WTC11 (cell line): ENCODE measurements around the gene ZNF48. TPM values are rescaled to one million over a fixed set of nuclear protein-coding genes. Genes with fewer than 3 reads are reported as not detected.

ENCODE experiments used
- ATAC-seq: fragments of 200-7000 bp; cut with Tn5 transposase; 2 replicates; pipeline ENCODE4 v1.10.0; 2021; ENCODE audit warnings: mild to moderate bottlenecking, moderate library complexity
- CTCF ChIA-PET: fragments of 300-600 bp; sonication (Branson Sonifier 250); formaldehyde crosslinking; loops from one replicate; lab custom pipeline; 2021; ENCODE audit warnings: antibody characterized with exemption; lab: Charles Lee
- POLR2A ChIA-PET: fragments of 350-600 bp; sonication (Branson Sonifier 250); formaldehyde crosslinking; loops from one replicate; lab custom pipeline; 2021; ENCODE audit warnings: antibody characterized with exemption; lab: Charles Lee
- DNase-seq: peaks from one replicate; pipeline ENCODE4 v3.0.0; 2021; ENCODE audit warnings: low spot score
- H3K27ac Mint-ChIP-seq: 2 replicates; pipeline ENCODE4 v1.8.0; 2021; ENCODE audit warnings: mixed read lengths
- H3K27me3 Mint-ChIP-seq: 2 replicates; pipeline ENCODE4 v1.8.0; 2021; ENCODE audit warnings: low read depth, mild to moderate bottlenecking, moderate library complexity, mixed read lengths
- H3K36me3 Mint-ChIP-seq: 2 replicates; pipeline ENCODE4 v1.8.0; 2021; ENCODE audit warnings: mixed read lengths
- H3K4me1 Mint-ChIP-seq: 2 replicates; pipeline ENCODE4 v1.8.0; 2022; ENCODE audit warnings: mixed read lengths
- H3K4me3 Mint-ChIP-seq: 2 replicates; pipeline ENCODE4 v1.8.0; 2021; ENCODE audit warnings: mild to moderate bottlenecking, moderate library complexity, mixed read lengths
- H3K9me3 Mint-ChIP-seq: 2 replicates; pipeline ENCODE4 v1.8.0; 2021; ENCODE audit warnings: mixed read lengths
- AFF4 ChIP-seq: sonication (generic); formaldehyde crosslinking; IDR thresholded peaks from 2 replicates; pipeline ENCODE4 v1.8.1; 2023; ENCODE audit warnings: mild to moderate bottlenecking, missing genetic modification reagents, borderline replicate concordance
- ATF6 ChIP-seq: sonication (generic); formaldehyde crosslinking; IDR thresholded peaks from 2 replicates; pipeline ENCODE4 v1.8.1; 2023; ENCODE audit warnings: mild to moderate bottlenecking, missing genetic modification reagents
- CBFB ChIP-seq: sonication (generic); formaldehyde crosslinking; IDR thresholded peaks from 2 replicates; pipeline ENCODE4 v1.8.1; 2022; ENCODE audit warnings: mild to moderate bottlenecking, low read depth, missing genetic modification reagents
- CREB1 ChIP-seq: sonication (generic); formaldehyde crosslinking; IDR thresholded peaks from 2 replicates; pipeline ENCODE4 v1.8.0; 2023; ENCODE audit warnings: mild to moderate bottlenecking, missing genetic modification reagents
- ETV6 ChIP-seq: sonication (generic); formaldehyde crosslinking; IDR thresholded peaks from 2 replicates; pipeline ENCODE4 v1.8.1; 2022; ENCODE audit warnings: mild to moderate bottlenecking, missing genetic modification reagents
- FOXK1 ChIP-seq: sonication (generic); formaldehyde crosslinking; IDR thresholded peaks from 2 replicates; pipeline ENCODE4 v1.8.0; 2022; ENCODE audit warnings: mild to moderate bottlenecking, moderate library complexity, missing genetic modification reagents
- FOXP1 ChIP-seq: sonication (generic); formaldehyde crosslinking; IDR thresholded peaks from 2 replicates; pipeline ENCODE4 v1.8.0; 2022; ENCODE audit warnings: missing genetic modification reagents, mild to moderate bottlenecking, moderate library complexity, borderline replicate concordance
- NFYB ChIP-seq: sonication (generic); formaldehyde crosslinking; conservative IDR thresholded peaks from 2 replicates; pipeline ENCODE4 v1.8.0; 2022; ENCODE audit warnings: low read depth, missing genetic modification reagents
- OVOL2 ChIP-seq: fragments of 250-450 bp; sonication (Bioruptor Pico); IDR thresholded peaks from 2 replicates; pipeline ENCODE4 v1.9.0; 2021; ENCODE audit warnings: mild to moderate bottlenecking, borderline replicate concordance
- TCF7 ChIP-seq: sonication (generic); formaldehyde crosslinking; IDR thresholded peaks from 2 replicates; pipeline ENCODE4 v1.8.0; 2022; ENCODE audit warnings: mild to moderate bottlenecking, low read depth, missing genetic modification reagents, moderate library complexity
- TEAD4 ChIP-seq: sonication (generic); formaldehyde crosslinking; IDR thresholded peaks from 2 replicates; pipeline ENCODE4 v1.8.0; 2022; ENCODE audit warnings: mild to moderate bottlenecking, missing genetic modification reagents
- TP53 ChIP-seq: sonication (generic); formaldehyde crosslinking; IDR thresholded peaks from 2 replicates; pipeline ENCODE4 v1.8.1; 2023; ENCODE audit warnings: mild to moderate bottlenecking, missing genetic modification reagents
- ZNF263 ChIP-seq: sonication (generic); formaldehyde crosslinking; IDR thresholded peaks from 2 replicates; pipeline ENCODE4 v1.8.1; 2022; ENCODE audit warnings: low read depth, mild to moderate bottlenecking, moderate library complexity, missing genetic modification reagents
- ZNF396 ChIP-seq: fragments of 250-450 bp; sonication (Bioruptor Pico); IDR thresholded peaks from 2 replicates; pipeline ENCODE4 v1.8.0; 2021; ENCODE audit warnings: mild to moderate bottlenecking, moderate library complexity, borderline replicate concordance
- ZNF416 ChIP-seq: fragments of 250-450 bp; sonication (Bioruptor Pico); IDR thresholded peaks from 2 replicates; pipeline ENCODE4 v1.9.0; 2021; ENCODE audit warnings: mild to moderate bottlenecking, inconsistent platforms
- ZNF671 ChIP-seq: fragments of 250-450 bp; sonication (Bioruptor Pico); IDR thresholded peaks from 2 replicates; pipeline ENCODE4 v1.8.0; 2021; ENCODE audit warnings: mild to moderate bottlenecking
- total RNA-seq: library from RNA; stranded (reverse); gene quantifications from 3 replicates; pipeline ENCODE4 v1.2.3, GENCODE V29; 2021
- TF ChIP-seq, protein P1 (sequence below): fragments of 250-450 bp; sonication (Bioruptor Pico); IDR thresholded peaks from 2 replicates; pipeline ENCODE4 v1.9.0; 2021; ENCODE audit warnings: mild to moderate bottlenecking, borderline replicate concordance
- TF ChIP-seq, protein P2 (sequence below): sonication (generic); formaldehyde crosslinking; IDR thresholded peaks from 2 replicates; pipeline ENCODE4 v1.8.1; 2022; ENCODE audit warnings: mild to moderate bottlenecking, moderate library complexity, missing genetic modification reagents
- TF ChIP-seq, protein P3 (sequence below): sonication (generic); formaldehyde crosslinking; IDR thresholded peaks from 2 replicates; pipeline ENCODE4 v1.8.0; 2022; ENCODE audit warnings: mild to moderate bottlenecking, missing genetic modification reagents

Gene ZNF48
- total RNA-seq, 1 experiment from 2014 or later = 39.3 TPM

DNA sequence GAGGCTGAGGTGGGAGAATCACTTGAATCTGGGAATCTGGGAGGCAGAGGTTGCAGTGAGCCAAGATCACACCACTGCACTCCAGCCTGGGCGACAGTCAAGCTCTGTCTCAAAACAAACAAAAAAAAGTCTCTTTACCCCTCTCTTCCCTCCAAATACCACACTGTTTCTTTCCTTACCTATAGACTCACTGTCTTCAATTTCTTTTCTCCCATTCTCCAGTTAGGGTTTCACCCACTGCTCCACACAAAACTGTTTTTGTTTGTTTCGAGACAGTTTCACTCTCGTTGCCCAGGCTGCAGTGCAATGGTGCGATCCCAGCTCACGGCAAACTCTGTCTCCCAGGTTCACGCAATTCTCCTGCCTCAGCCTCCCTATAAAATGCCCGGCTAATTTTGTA is 34.0 kb upstream of the ZNF48 start:
- H3K9me3 Mint-ChIP-seq = no peaks in the 10 kb centered on the region
- H3K27me3 Mint-ChIP-seq = no peaks in the 10 kb centered on the region; the same call in 1 of the 2 replicates
- peak overlapping the region; percentile 85 for H3K27ac Mint-ChIP-seq
- no peak overlapping the region for H3K4me3 Mint-ChIP-seq
- peaks cover 17% of the 10 kb centered on the region for H3K4me1 Mint-ChIP-seq
- ChIA-PET CTCF (interaction anchor here (2.0 to 3.1 kb wide), 2 partner anchors 9 to 249 kb away, joined by 5 to 17 read pairs; partner anchors contain the start of gene TBC1D10B), POLR2A (no interaction called here)
- peaks cover 30% of the 10 kb centered on the region for H3K36me3 Mint-ChIP-seq
- TF ChIP-seq, protein P1, sequence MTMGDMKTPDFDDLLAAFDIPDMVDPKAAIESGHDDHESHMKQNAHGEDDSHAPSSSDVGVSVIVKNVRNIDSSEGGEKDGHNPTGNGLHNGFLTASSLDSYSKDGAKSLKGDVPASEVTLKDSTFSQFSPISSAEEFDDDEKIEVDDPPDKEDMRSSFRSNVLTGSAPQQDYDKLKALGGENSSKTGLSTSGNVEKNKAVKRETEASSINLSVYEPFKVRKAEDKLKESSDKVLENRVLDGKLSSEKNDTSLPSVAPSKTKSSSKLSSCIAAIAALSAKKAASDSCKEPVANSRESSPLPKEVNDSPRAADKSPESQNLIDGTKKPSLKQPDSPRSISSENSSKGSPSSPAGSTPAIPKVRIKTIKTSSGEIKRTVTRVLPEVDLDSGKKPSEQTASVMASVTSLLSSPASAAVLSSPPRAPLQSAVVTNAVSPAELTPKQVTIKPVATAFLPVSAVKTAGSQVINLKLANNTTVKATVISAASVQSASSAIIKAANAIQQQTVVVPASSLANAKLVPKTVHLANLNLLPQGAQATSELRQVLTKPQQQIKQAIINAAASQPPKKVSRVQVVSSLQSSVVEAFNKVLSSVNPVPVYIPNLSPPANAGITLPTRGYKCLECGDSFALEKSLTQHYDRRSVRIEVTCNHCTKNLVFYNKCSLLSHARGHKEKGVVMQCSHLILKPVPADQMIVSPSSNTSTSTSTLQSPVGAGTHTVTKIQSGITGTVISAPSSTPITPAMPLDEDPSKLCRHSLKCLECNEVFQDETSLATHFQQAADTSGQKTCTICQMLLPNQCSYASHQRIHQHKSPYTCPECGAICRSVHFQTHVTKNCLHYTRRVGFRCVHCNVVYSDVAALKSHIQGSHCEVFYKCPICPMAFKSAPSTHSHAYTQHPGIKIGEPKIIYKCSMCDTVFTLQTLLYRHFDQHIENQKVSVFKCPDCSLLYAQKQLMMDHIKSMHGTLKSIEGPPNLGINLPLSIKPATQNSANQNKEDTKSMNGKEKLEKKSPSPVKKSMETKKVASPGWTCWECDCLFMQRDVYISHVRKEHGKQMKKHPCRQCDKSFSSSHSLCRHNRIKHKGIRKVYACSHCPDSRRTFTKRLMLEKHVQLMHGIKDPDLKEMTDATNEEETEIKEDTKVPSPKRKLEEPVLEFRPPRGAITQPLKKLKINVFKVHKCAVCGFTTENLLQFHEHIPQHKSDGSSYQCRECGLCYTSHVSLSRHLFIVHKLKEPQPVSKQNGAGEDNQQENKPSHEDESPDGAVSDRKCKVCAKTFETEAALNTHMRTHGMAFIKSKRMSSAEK (CRISPR knock-in tag) = no peak
- TF ChIP-seq ETV6 = no peak
- TF ChIP-seq FOXK1 (CRISPR knock-in tag) = no peak
- TF ChIP-seq TEAD4 (CRISPR knock-in tag) = no peak
- no peak for TF ChIP-seq ATF6
- no peak for TF ChIP-seq TCF7
- TF ChIP-seq ZNF396 (CRISPR knock-in tag) = no peak
- no peak for TF ChIP-seq ZNF263 (CRISPR knock-in tag)
- no peak for TF ChIP-seq FOXP1 (CRISPR knock-in tag)
- no peak for TF ChIP-seq CBFB (CRISPR knock-in tag)
- TF ChIP-seq CREB1 = no peak
- no peak for TF ChIP-seq TP53
- no peak for TF ChIP-seq NFYB (CRISPR knock-in tag)
- TF ChIP-seq AFF4 (CRISPR knock-in tag) = no peak
- TF ChIP-seq OVOL2 (CRISPR knock-in tag) = no peak
- TF ChIP-seq, protein P2, sequence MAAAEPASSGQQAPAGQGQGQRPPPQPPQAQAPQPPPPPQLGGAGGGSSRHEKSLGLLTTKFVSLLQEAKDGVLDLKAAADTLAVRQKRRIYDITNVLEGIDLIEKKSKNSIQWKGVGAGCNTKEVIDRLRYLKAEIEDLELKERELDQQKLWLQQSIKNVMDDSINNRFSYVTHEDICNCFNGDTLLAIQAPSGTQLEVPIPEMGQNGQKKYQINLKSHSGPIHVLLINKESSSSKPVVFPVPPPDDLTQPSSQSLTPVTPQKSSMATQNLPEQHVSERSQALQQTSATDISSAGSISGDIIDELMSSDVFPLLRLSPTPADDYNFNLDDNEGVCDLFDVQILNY (CRISPR knock-in tag) = no peak
- no peak for TF ChIP-seq ZNF416
- TF ChIP-seq ZNF671 = no peak
- TF ChIP-seq, protein P3, sequence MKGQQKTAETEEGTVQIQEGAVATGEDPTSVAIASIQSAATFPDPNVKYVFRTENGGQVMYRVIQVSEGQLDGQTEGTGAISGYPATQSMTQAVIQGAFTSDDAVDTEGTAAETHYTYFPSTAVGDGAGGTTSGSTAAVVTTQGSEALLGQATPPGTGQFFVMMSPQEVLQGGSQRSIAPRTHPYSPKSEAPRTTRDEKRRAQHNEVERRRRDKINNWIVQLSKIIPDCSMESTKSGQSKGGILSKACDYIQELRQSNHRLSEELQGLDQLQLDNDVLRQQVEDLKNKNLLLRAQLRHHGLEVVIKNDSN = no peak
- DNase-seq (no peak), ATAC-seq (no peak)
